Measurements from ENCODE around the gene GBP3. TPM values are rescaled to one million over a fixed set of nuclear protein-coding genes. Genes with fewer than 3 reads are reported as not detected.

Gene GBP3
- total and polyA plus RNA-seq, 2 experiments from 2014 or later: 0.13 TPM; not detected in 1

DNA sequence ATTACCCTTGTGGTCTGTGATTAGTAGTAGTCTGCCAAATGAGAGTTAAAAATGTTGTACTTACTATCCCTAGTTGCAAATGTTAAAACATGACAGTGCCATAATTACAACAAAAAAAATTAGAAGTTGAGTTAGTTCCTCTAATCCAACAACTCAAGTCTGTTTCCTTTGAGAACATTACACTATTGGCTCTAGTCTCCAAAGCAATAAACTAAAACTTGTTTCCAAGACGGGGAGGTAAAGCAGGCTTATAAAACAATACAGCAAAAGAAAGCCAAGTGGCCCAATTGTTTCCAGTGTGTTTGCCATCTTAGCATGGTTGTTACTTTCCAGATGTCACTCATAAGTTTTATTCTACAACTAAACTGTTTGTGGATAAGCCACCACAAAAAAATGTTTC, 41.8 kb downstream of the GBP3 start:
- Mint-ChIP-seq H3K27me3 (ENCODE audit: insufficient read depth, low read depth, poor library complexity) (peaks cover 6% of the 10 kb centered on the region), H3K4me1 (peaks cover 15% of the 10 kb centered on the region), H3K4me3 (no peak overlapping the region), H3K27ac (no peak overlapping the region), H3K9me3 (no peaks in the 10 kb centered on the region; the same call in 1 of the 3 replicates), H3K36me3 (ENCODE audit: low read depth) (peaks cover 46% of the 10 kb centered on the region)
- no peak overlapping the region for H3K27ac ChIP-seq (ENCODE audit: low read depth)
- H4K20me1 ChIP-seq (replicated peaks; ENCODE audit: insufficient read depth): peaks cover 32% of the 10 kb centered on the region
- H3K4me1 ChIP-seq (ENCODE audit: insufficient read depth): peaks cover 10% of the 10 kb centered on the region; the same call in 1 of the 2 replicates
- no peak for DNase-seq (ENCODE audit: low spot score)
- H3F3A ChIP-seq (replicated peaks; ENCODE audit: low read depth): no peaks in the 10 kb centered on the region
- TF ChIP-seq POLR2AphosphoS5 (IDR thresholded peaks at IDR 0.05; ENCODE audit: low read depth): no peak
- no peak overlapping the region for H2AFZ ChIP-seq
- no peaks in the 10 kb centered on the region for H3K9me2 ChIP-seq (ENCODE audit: insufficient read depth)
- peaks cover 12% of the 10 kb centered on the region for H3K36me3 ChIP-seq (ENCODE audit: insufficient read depth)
- no peaks in the 10 kb centered on the region for H3K27me3 ChIP-seq (ENCODE audit: insufficient read depth)
- no peak overlapping the region for H3K4me3 ChIP-seq
- peaks cover 91% of the 10 kb centered on the region for H3K79me2 ChIP-seq (replicated peaks; ENCODE audit: insufficient read depth)
- no peak for ATAC-seq
- no peak overlapping the region for H3K4me2 ChIP-seq

DNA sequence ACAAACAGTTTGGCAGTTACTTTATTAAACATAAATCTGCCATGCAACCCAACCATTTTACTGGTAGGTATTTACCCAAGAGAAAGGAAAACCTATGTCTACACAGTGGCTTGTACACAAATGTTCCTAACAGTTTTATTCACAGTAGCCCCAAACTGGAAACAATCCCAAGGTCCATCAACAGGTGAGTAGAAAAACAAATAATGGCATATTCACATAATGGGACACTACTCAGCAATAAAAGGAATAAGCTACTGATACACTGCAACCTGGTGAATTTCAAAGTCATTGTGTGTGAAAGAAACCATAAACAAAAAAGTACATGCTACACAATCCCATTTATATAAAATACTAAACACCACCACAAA, 42.9 kb downstream of the GBP3 start:
- no peak overlapping the region for H3K27ac Mint-ChIP-seq
- Histone ChIP-seq H3K4me3 (no peak overlapping the region), H3K4me1 (ENCODE audit: insufficient read depth) (peaks cover under 1% of the 10 kb centered on the region; the same call in 1 of the 2 replicates), H3F3A (replicated peaks; ENCODE audit: low read depth) (no peaks in the 10 kb centered on the region), H3K79me2 (replicated peaks; ENCODE audit: insufficient read depth) (peaks cover 83% of the 10 kb centered on the region), H3K27ac (ENCODE audit: low read depth) (no peak overlapping the region), H2AFZ (no peak overlapping the region), H3K9me2 (ENCODE audit: insufficient read depth) (no peaks in the 10 kb centered on the region), H3K36me3 (ENCODE audit: insufficient read depth) (peaks cover 12% of the 10 kb centered on the region), H4K20me1 (replicated peaks; ENCODE audit: insufficient read depth) (peaks cover 32% of the 10 kb centered on the region), H3K4me2 (no peak overlapping the region), H3K27me3 (ENCODE audit: insufficient read depth) (no peaks in the 10 kb centered on the region)
- no peak overlapping the region for H3K4me3 Mint-ChIP-seq
- DNase-seq (ENCODE audit: low spot score): no peak
- H3K4me1 Mint-ChIP-seq: peaks cover 7% of the 10 kb centered on the region; the same call in 2 of the 3 replicates
- peaks cover 8% of the 10 kb centered on the region for H3K27me3 Mint-ChIP-seq (ENCODE audit: insufficient read depth, low read depth, poor library complexity)
- no peak for ATAC-seq
- H3K36me3 Mint-ChIP-seq (ENCODE audit: low read depth): peaks cover 49% of the 10 kb centered on the region
- peaks cover 3% of the 10 kb centered on the region; the same call in 2 of the 3 replicates for H3K9me3 Mint-ChIP-seq
- TF ChIP-seq ZNF331 (CRISPR knock-in tag; IDR thresholded peaks at IDR 0.05; ENCODE audit: low read depth) (no peak), ZNF114 (CRISPR knock-in tag; IDR thresholded peaks at IDR 0.05) (no peak), CREB1 (CRISPR knock-in tag; IDR thresholded peaks at IDR 0.05; ENCODE audit: low read depth) (no peak), EZH2 (IDR thresholded peaks at IDR 0.05; ENCODE audit: low read depth, unreplicated experiment) (no peak), STAT1 (IDR thresholded peaks at IDR 0.05; ENCODE audit: unreplicated experiment) (no peak), EZH2phosphoT487 (IDR thresholded peaks at IDR 0.05; ENCODE audit: unreplicated experiment) (no peak), NANOG (IDR thresholded peaks at IDR 0.05; ENCODE audit: borderline replicate concordance) (no peak)
- TF ChIP-seq, protein P1, sequence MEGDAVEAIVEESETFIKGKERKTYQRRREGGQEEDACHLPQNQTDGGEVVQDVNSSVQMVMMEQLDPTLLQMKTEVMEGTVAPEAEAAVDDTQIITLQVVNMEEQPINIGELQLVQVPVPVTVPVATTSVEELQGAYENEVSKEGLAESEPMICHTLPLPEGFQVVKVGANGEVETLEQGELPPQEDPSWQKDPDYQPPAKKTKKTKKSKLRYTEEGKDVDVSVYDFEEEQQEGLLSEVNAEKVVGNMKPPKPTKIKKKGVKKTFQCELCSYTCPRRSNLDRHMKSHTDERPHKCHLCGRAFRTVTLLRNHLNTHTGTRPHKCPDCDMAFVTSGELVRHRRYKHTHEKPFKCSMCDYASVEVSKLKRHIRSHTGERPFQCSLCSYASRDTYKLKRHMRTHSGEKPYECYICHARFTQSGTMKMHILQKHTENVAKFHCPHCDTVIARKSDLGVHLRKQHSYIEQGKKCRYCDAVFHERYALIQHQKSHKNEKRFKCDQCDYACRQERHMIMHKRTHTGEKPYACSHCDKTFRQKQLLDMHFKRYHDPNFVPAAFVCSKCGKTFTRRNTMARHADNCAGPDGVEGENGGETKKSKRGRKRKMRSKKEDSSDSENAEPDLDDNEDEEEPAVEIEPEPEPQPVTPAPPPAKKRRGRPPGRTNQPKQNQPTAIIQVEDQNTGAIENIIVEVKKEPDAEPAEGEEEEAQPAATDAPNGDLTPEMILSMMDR (conservative IDR thresholded peaks at IDR 0.05; ENCODE audit: low read depth in 2 of 2): no peak
- TF ChIP-seq, protein P2, sequence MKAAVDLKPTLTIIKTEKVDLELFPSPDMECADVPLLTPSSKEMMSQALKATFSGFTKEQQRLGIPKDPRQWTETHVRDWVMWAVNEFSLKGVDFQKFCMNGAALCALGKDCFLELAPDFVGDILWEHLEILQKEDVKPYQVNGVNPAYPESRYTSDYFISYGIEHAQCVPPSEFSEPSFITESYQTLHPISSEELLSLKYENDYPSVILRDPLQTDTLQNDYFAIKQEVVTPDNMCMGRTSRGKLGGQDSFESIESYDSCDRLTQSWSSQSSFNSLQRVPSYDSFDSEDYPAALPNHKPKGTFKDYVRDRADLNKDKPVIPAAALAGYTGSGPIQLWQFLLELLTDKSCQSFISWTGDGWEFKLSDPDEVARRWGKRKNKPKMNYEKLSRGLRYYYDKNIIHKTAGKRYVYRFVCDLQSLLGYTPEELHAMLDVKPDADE (IDR thresholded peaks at IDR 0.05): no peak
- TF ChIP-seq, protein P3, sequence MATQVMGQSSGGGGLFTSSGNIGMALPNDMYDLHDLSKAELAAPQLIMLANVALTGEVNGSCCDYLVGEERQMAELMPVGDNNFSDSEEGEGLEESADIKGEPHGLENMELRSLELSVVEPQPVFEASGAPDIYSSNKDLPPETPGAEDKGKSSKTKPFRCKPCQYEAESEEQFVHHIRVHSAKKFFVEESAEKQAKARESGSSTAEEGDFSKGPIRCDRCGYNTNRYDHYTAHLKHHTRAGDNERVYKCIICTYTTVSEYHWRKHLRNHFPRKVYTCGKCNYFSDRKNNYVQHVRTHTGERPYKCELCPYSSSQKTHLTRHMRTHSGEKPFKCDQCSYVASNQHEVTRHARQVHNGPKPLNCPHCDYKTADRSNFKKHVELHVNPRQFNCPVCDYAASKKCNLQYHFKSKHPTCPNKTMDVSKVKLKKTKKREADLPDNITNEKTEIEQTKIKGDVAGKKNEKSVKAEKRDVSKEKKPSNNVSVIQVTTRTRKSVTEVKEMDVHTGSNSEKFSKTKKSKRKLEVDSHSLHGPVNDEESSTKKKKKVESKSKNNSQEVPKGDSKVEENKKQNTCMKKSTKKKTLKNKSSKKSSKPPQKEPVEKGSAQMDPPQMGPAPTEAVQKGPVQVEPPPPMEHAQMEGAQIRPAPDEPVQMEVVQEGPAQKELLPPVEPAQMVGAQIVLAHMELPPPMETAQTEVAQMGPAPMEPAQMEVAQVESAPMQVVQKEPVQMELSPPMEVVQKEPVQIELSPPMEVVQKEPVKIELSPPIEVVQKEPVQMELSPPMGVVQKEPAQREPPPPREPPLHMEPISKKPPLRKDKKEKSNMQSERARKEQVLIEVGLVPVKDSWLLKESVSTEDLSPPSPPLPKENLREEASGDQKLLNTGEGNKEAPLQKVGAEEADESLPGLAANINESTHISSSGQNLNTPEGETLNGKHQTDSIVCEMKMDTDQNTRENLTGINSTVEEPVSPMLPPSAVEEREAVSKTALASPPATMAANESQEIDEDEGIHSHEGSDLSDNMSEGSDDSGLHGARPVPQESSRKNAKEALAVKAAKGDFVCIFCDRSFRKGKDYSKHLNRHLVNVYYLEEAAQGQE (IDR thresholded peaks at IDR 0.05; ENCODE audit: unreplicated experiment): no peak
